Fibroblast of lung (primary cell): Measurements from ENCODE around the gene ANKH. TPM values are rescaled to one million over a fixed set of nuclear protein-coding genes. Genes with fewer than 3 reads are reported as not detected.
"Not testable (repeated sequence)": the region's sequence is repeated elsewhere in the genome, so short reads cannot be mapped to it uniquely, and the experiment has no call there.

Source experiments
- DNase-seq, 2 donors: peaks; one replicate each; pipeline versions ENCODE4 v3.0.0 to v3.0.0-alpha.2; 2010; ENCODE audit warnings: low read depth in 2 of 2
- H2AFZ ChIP-seq: 2 replicates; pipeline ENCODE4 v1.5.1; 2012; ENCODE audit warnings: low read length, control low read depth, inconsistent platforms
- H3K27ac ChIP-seq: 2 replicates; pipeline ENCODE4 v1.5.1; 2011; ENCODE audit warnings: low read length, control low read depth; ENCODE audit not compliant: insufficient read depth
- H3K27me3 ChIP-seq: 2 replicates; pipeline ENCODE4 v1.5.1; 2011; ENCODE audit warnings: mild to moderate bottlenecking, low read length; ENCODE audit not compliant: control insufficient read depth, insufficient read depth
- H3K36me3 ChIP-seq: 2 replicates; pipeline ENCODE4 v1.5.1; 2011; ENCODE audit warnings: low read length; ENCODE audit not compliant: control insufficient read depth, insufficient read depth
- H3K4me1 ChIP-seq: 2 replicates; pipeline ENCODE4 v1.5.1; 2011; ENCODE audit warnings: low read length; ENCODE audit not compliant: control insufficient read depth, insufficient read depth; ENCODE audit errors: extremely low read depth
- H3K4me2 ChIP-seq: 2 replicates; pipeline ENCODE4 v1.5.1; 2011; ENCODE audit warnings: low read length, control low read depth; ENCODE audit not compliant: insufficient read depth; ENCODE audit errors: extremely low read depth
- H3K4me3 ChIP-seq, 4 experiments: fragments of 200-600 bp in 1 of 4; sonication (generic) in 1 of 4; replicated peaks in 1 of 4; 2 replicates each; pipeline ENCODE4 v1.5.1; 2011 to 2016; ENCODE audit warnings: low read length in 4 of 4, low read depth in 3 of 4, mild to moderate bottlenecking in 3 of 4, control low read depth in 2 of 4, inconsistent platforms in 1 of 4, mixed read lengths in 1 of 4; ENCODE audit not compliant: insufficient read depth in 1 of 4; ENCODE audit errors: control extremely low read depth in 1 of 4
- H3K79me2 ChIP-seq: 2 replicates; pipeline ENCODE4 v1.5.1; 2012; ENCODE audit warnings: mild to moderate bottlenecking, low read length, inconsistent platforms; ENCODE audit not compliant: control insufficient read depth, insufficient read depth
- H3K9ac ChIP-seq: 2 replicates; pipeline ENCODE4 v1.5.1; 2011; ENCODE audit warnings: mild to moderate bottlenecking, low read length, control low read depth; ENCODE audit not compliant: insufficient read depth
- H3K9me3 ChIP-seq: 2 replicates; pipeline ENCODE4 v1.5.1; 2012; ENCODE audit warnings: low read depth, low read length; ENCODE audit not compliant: control insufficient read depth, insufficient read depth
- H4K20me1 ChIP-seq: 2 replicates; pipeline ENCODE4 v1.5.1; 2011; ENCODE audit warnings: low read length; ENCODE audit not compliant: control insufficient read depth, insufficient read depth; ENCODE audit errors: extremely low read depth
- CTCF ChIP-seq, 2 donors: IDR thresholded peaks in 1 of 2; conservative IDR thresholded peaks in 1 of 2; 1 replicate in 1 of 2; 2 replicates in 1 of 2; pipeline ENCODE4 v1.5.1; 2011 to 2012; ENCODE audit warnings: low read length in 2 of 2, control low read depth in 1 of 2, inconsistent platforms in 1 of 2, low read depth in 1 of 2, mild to moderate bottlenecking in 1 of 2
- EZH2 ChIP-seq: IDR thresholded peaks from 2 replicates; pipeline ENCODE4 v1.5.1; 2012; ENCODE audit warnings: low read length, control low read depth, mild to moderate bottlenecking; ENCODE audit errors: missing control alignments
- polyA plus RNA-seq, 2 donors: library from polyadenylated mRNA; depleted of rRNA in 1 of 2; stranded (reverse) in 1 of 2; unstranded in 1 of 2; fragments of >200 nt; gene quantifications; 2 replicates each; pipeline ENCODE4 v1.2.1, GENCODE V29; 2011 to 2012; ENCODE audit warnings: missing spikeins in 1 of 2
- total RNA-seq: library from RNA; depleted of rRNA; stranded (reverse); fragments of >200 nt; gene quantifications from 2 replicates; pipeline ENCODE4 v1.2.1, GENCODE V29; 2014

ANKH gene
- total and polyA plus RNA-seq, 2 donors (not counting 1 experiment from before 2014, with no cell fraction given): 5.8 to 10.9 TPM

GRCh38 chr5:14838396-14839319 is 32.9 kb downstream of the ANKH start:
- Histone ChIP-seq H4K20me1 (no peaks in the 10 kb centered on the region), H3K27me3 (no peaks in the 10 kb centered on the region), H3K9ac (no peak overlapping the region), H2AFZ (no peak overlapping the region), H3K36me3 (no peaks in the 10 kb centered on the region), H3K9me3 (no peaks in the 10 kb centered on the region), H3K4me1 (no peaks in the 10 kb centered on the region), H3K79me2 (no peaks in the 10 kb centered on the region), H3K4me3 (no peak overlapping the region), H3K4me2 (no peak overlapping the region), H3K27ac (no peak overlapping the region)
- DNase-seq: no peak
- no peak for TF ChIP-seq CTCF (conservative IDR thresholded peaks at IDR 0.05 in 1 of 2, IDR thresholded peaks at IDR 0.05 in 1 of 2; ENCODE audit: low read depth in 1 of 2, low read length in 2 of 2)
- no peak for TF ChIP-seq EZH2

- not testable (repeated sequence) for H3K9ac ChIP-seq, H3K27ac ChIP-seq, H3K9me3 ChIP-seq, H3K36me3 ChIP-seq, H4K20me1 ChIP-seq, H3K27me3 ChIP-seq, H3K4me2 ChIP-seq, H3K4me1 ChIP-seq, H2AFZ ChIP-seq, H3K79me2 ChIP-seq, H3K4me3 ChIP-seq, DNase-seq
These were observed 34.0 kb downstream of the ANKH start for GRCh38 chr5:14837423-14838122.

- Histone ChIP-seq H3K4me3 (no peak overlapping the region), H3K9ac (no peak overlapping the region), H3K4me1 (no peaks in the 10 kb centered on the region), H3K27me3 (no peaks in the 10 kb centered on the region), H3K27ac (no peak overlapping the region), H4K20me1 (no peaks in the 10 kb centered on the region), H3K9me3 (no peaks in the 10 kb centered on the region), H3K79me2 (no peaks in the 10 kb centered on the region), H3K4me2 (no peak overlapping the region), H2AFZ (no peak overlapping the region), H3K36me3 (no peaks in the 10 kb centered on the region)
- no peak for TF ChIP-seq CTCF (conservative IDR thresholded peaks at IDR 0.05 in 1 of 2, IDR thresholded peaks at IDR 0.05 in 1 of 2; ENCODE audit: low read depth in 1 of 2, low read length in 2 of 2)
- TF ChIP-seq EZH2: no peak
- peak in 1 of 2 donors; percentile 50 for DNase-seq
These were observed 36.7 kb downstream of the ANKH start for GRCh38 chr5:14834584-14835550.
